ENCODE results near the gene PCDHA4.
"Not testable (repeated sequence)": the region's sequence is repeated elsewhere in the genome, so short reads cannot be mapped to it uniquely, and the experiment has no call there.

Gene PCDHA4

GRCh38 chr5:140801494-140801841 is 5.4 kb upstream of the PCDHA4 start:
- Mint-ChIP-seq H3K4me1 (no peaks in the 10 kb centered on the region), H3K36me3 (ENCODE audit: low read depth) (peaks cover 72% of the 10 kb centered on the region), H3K9me3 (peaks cover 81% of the 10 kb centered on the region), H3K27me3 (ENCODE audit: low read depth, poor library complexity) (no peaks in the 10 kb centered on the region), H3K4me3 (no peak overlapping the region), H3K27ac (no peak overlapping the region)
- DNase-seq: no peak
- TF ChIP-seq CTCF (IDR thresholded peaks at IDR 0.05): no peak

DNA sequence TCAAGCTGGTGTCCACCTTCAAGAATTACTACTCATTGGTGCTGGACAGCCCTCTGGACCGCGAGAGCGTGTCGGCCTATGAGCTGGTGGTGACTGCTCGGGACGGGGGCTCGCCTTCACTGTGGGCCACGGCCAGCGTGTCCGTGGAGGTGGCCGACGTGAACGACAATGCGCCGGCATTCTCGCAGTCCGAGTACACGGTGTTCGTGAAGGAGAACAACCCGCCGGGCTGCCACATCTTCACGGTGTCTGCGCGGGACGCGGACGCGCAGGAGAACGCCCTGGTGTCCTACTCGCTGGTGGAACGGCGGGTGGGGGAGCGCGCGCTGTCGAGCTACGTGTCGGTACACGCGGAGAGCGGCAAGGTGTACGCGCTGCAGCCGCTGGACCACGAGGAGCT is 4.5 kb upstream of the PCDHA4 start:
- peaks cover 68% of the 10 kb centered on the region for H3K36me3 Mint-ChIP-seq (ENCODE audit: low read depth)
- not testable (repeated sequence) for DNase-seq; H3K27ac Mint-ChIP-seq; H3K4me1 Mint-ChIP-seq; H3K4me3 Mint-ChIP-seq; H3K27me3 Mint-ChIP-seq (ENCODE audit: low read depth, poor library complexity)
- peaks cover 80% of the 10 kb centered on the region for H3K9me3 Mint-ChIP-seq

DNA sequence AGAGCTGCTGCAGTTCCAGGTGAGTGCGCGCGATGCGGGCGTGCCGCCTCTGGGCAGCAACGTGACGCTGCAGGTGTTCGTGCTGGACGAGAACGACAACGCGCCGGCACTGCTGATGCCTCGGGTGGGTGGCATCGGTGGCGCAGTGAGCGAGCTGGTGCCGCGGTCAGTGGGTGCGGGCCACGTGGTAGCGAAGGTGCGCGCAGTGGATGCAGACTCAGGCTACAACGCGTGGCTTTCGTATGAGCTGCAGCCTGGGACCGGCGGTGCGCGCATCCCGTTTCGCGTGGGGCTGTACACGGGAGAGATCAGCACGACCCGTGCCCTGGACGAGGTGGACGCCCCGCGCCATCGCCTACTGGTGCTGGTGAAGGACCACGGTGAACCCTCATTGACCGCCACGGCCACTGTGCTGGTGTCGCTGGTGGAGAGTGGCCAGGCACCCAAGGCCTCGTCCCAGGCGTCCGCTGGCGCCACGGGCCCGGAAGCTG is 4.0 kb upstream of the PCDHA4 start:
- H3K4me3 Mint-ChIP-seq: no peak overlapping the region
- peaks cover 70% of the 10 kb centered on the region for H3K36me3 Mint-ChIP-seq (ENCODE audit: low read depth)
- no peaks in the 10 kb centered on the region for H3K27me3 Mint-ChIP-seq (ENCODE audit: low read depth, poor library complexity)
- DNase-seq: no peak
- no peaks in the 10 kb centered on the region for H3K4me1 Mint-ChIP-seq
- H3K9me3 Mint-ChIP-seq: peaks cover 80% of the 10 kb centered on the region
- H3K27ac Mint-ChIP-seq: no peak overlapping the region
- TF ChIP-seq CTCF (IDR thresholded peaks at IDR 0.05): no peak

DNA sequence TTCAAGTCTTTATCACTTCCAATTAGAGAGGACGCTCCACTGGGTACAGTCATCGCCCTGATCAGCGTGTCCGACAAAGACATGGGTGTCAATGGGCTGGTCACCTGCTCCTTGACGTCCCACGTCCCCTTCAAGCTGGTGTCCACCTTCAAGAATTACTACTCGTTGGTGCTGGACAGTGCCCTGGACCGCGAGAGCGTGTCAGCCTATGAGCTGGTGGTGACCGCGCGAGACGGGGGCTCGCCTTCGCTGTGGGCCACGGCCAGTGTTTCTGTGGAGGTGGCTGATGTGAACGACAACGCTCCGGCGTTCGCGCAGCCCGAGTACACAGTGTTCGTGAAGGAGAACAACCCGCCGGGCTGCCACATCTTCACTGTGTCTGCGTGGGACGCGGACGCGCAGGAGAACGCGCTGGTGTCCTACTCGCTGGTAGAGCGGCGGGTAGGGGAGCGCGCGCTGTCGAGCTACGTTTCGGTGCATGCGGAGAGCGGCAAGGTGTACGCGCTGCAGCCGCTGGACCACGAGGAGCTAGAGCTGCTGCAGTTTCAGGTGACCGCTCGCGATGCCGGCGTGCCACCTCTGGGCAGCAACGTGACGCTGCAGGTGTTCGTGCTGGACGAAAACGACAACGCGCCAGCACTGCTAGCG is 1.5 kb downstream of the PCDHA4 start:
- not testable (repeated sequence) for H3K27me3 Mint-ChIP-seq (ENCODE audit: low read depth, poor library complexity); H3K27ac Mint-ChIP-seq; DNase-seq; H3K4me1 Mint-ChIP-seq
- Mint-ChIP-seq H3K4me3 (peak overlapping the region; percentile 93), H3K36me3 (ENCODE audit: low read depth) (peaks cover 83% of the 10 kb centered on the region), H3K9me3 (peaks cover 88% of the 10 kb centered on the region)

DNA sequence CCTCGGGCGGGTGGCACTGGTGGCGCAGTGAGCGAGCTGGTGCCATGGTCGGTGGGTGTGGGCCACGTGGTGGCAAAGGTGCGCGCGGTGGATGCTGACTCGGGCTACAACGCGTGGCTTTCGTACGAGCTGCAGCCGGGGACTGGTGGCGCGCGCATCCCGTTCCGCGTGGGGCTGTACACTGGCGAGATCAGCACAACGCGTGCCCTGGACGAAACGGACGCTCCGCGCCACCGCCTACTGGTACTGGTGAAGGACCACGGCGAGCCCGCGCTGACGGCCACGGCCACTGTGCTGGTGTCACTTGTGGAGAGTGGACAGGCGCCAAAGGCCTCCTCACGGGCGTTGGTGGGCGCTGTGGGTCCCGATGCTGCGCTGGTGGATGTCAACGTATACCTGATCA is 2.0 kb downstream of the PCDHA4 start:
- Mint-ChIP-seq H3K36me3 (ENCODE audit: low read depth) (peaks cover 81% of the 10 kb centered on the region), H3K27ac (no peak overlapping the region), H3K27me3 (ENCODE audit: low read depth, poor library complexity) (no peaks in the 10 kb centered on the region), H3K4me3 (no peak overlapping the region), H3K4me1 (no peaks in the 10 kb centered on the region), H3K9me3 (peaks cover 85% of the 10 kb centered on the region)
- DNase-seq: no peak
- no peak for TF ChIP-seq CTCF (IDR thresholded peaks at IDR 0.05)

- DNase-seq: no peak
- no peak for TF ChIP-seq CTCF (IDR thresholded peaks at IDR 0.05)
- no peak within 1 kb of the TSS for H3K27ac Mint-ChIP-seq
- no peak within 1 kb of the TSS for H3K4me3 Mint-ChIP-seq
- H3K4me1 Mint-ChIP-seq: no peaks in the 10 kb centered on the region
- H3K36me3 Mint-ChIP-seq (ENCODE audit: low read depth): peaks cover 71% of the 10 kb centered on the region
- no peaks in the 10 kb centered on the region for H3K27me3 Mint-ChIP-seq (ENCODE audit: low read depth, poor library complexity)
- peaks cover 64% of the 10 kb centered on the region for H3K9me3 Mint-ChIP-seq
Observed at GRCh38 chr5:140821375-140822280, 14.8 kb downstream of the PCDHA4 start, which contains the start of gene PCDHA5. Gene PCDHA5 (plus strand): TSS chr5:140821613.
